Skeletal muscle cell (primary cell): ENCODE measurements around the gene FAM234B.

Experiments
- DNase-seq: peaks from one replicate; pipeline ENCODE4 v3.0.0-alpha.2; 2010; ENCODE audit warnings: low read depth
- H3K4me3 ChIP-seq: 2 replicates; pipeline ENCODE4 v1.5.1; 2011; ENCODE audit warnings: low read depth, mild to moderate bottlenecking, control low read depth, low read length, moderate library complexity

The FAM234B gene

DNA sequence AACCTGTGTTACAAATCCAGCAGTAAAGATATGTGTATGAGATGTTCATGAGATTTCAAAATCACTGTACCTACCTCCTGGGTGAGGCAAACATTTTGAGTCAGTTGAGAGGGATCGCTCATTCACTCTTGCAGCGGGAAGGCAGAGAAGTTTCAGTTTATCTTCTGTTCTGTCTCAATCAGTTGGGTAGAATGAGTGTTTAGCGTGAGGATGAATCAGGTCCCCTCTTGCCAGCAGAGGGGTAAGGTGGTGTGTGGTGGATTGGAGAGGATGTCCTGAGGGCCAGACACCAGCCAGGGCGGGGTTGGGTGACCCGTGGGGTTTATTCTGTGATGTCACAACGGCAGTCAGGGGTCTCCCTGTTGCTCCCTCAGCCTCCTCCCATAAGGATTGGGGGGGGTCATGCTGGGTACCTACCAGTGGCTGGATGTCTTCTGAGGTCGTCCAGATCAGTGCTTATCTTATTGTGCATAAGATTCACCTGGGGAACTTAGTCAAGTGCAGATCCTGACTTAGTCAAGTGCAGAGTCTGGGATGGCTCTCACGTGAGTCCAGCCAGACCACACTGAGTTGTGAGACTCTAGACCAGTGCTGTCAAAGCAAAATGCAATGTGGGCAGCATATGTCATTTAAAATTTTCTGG is 59.3 kb downstream of the FAM234B start, which contains the start of gene GSG1:
Gene GSG1, minus strand, starts transcription at position 277 of the 643 bp plus-strand sequence. Its CDS starts 155 bp downstream, at position 122.
- H3K4me3 ChIP-seq: no peak within 1 kb of the TSS

DNA sequence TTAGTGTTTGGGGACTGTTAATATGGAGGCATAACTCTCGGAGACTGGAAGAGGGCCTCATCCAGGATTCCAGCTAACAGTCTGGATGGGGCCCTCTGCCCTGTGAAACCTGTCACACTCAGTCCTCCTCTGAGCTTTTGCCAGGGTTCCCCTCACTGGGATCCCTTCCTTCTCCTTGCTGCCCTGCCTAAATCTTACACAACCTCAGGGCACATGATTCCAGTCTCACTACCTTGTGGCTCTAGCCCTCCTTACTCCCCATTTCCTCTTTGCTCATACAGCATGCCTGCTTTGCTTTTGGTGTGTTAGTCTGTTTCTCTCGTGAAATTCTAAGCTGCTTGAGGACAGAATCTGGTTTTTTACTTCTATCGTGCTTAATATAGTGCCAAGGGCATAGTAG is 60.2 kb downstream of the FAM234B start:
- no peak for DNase-seq
- no peak overlapping the region for H3K4me3 ChIP-seq

More for the DNA sequence above, 59.3 kb downstream of the FAM234B start, which contains the start of gene GSG1:
- DNase-seq: no peak

DNA sequence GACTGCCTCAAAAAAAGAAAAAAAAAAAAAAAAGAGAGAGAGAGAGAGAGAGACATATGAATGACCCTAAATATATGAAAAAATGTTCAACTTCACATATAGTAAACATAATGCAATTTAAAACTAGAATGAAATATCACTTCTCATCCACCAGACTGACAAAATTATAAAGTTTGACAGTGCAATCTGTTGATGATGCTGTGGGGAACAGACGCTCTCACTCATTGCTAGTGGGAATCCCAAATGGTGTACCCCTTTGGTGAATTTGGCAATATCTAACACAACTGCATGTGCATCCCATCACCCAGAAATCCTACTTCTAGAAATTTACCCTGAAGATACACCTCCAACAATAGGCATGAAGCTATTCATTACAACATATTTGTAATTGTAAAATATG is 61.6 kb downstream of the FAM234B start:
- no peak for DNase-seq
- H3K4me3 ChIP-seq: no peak overlapping the region

DNA sequence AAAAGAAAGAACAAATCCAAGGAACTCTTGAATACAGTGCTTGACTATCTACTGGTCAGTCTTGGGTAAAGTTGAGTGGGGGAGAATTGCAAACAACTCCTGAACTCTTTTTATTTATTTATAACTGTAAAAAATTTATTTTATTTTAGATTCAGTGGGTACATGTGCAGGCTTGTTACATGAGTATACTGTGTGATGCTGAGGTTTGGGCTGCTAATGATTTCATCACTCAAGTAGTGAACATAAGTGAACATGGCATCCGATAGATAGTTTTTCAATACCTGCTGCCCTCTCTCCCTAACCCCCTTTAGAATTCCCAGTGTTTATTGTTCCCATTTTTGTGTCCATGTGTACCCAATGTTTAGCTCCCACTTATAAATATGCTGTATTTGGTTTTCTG is 62.5 kb downstream of the FAM234B start:
- H3K4me3 ChIP-seq: no peak overlapping the region
- DNase-seq: no peak

DNA sequence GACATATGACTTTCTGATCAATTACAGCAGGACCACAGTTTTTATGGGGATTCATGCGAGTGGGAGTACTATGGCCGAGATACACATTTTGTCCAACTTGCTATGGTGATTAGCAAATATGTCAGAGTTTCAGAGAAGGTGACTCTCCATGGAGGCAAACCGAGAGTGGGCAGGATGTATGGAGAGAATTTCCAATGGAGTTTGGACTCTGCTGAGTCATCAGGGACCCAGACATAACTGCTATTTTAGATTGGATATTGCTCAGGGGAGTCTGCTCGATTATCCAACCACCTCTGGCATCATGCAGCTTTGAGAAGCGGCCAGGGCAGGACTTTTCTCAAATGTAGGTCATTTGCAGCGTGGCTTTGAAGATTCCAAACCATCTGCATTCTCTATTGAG is 68.8 kb downstream of the FAM234B start:
- no peak for DNase-seq

DNA sequence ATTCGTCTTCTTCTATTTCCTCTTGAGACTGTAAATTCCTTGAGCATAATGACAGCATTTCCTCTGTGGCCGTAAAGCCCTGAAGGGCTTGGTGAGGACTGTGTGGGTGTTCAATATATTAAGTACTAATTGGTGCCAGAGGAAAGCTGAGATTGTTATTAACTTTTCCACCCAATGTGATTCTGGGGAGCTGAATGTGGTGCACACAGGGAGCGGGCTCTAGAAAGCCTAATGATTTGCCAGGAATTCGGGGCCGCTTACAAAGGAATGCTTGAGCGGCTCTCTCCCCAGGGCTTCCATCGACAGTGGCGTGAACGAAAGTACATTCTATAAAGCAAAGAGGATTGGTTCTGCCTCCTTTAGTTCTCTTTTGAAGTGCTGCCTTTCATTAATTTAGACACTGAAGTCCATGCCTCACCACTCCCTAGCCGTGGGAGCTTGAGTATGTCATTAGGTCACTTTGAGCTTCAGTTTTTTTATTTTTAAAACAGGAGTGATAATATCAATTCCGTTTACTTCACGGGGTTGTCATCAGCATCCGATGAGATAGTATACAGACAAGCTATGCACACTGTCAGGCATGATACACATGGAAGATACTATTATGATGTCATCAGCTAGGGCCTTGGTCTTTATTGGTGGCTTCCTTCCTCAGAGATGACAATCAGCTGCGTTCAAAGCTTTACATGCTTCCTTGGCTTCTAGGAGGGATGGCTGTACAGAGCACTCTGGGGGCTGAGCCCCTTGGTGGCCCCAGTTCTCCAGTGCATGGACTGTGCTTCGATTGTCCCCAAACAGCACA is 70.3 kb downstream of the FAM234B start:
- no peak overlapping the region for H3K4me3 ChIP-seq
- DNase-seq: no peak

More for the DNA sequence above, 68.8 kb downstream of the FAM234B start:
- H3K4me3 ChIP-seq: no peak overlapping the region

DNA sequence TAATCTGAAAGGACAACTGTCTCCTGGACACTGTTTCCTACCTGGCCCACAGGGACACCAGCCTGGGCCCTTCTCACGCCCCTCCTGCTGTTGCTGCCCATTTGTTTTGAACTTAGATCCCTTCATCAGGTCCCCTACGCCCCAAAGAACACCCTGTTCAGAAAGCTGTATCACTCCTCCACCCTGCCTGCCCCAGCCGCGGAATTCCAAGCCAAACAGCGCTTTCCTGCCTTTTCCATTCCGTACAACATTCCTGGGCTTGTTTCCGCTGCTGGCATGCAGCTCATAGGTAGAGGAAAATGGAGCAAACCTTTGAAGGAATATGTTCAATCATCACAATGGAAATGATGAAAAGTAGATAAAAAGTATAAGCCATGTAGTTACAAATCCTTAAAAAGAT is 72.1 kb downstream of the FAM234B start:
- H3K4me3 ChIP-seq: no peak overlapping the region

DNA sequence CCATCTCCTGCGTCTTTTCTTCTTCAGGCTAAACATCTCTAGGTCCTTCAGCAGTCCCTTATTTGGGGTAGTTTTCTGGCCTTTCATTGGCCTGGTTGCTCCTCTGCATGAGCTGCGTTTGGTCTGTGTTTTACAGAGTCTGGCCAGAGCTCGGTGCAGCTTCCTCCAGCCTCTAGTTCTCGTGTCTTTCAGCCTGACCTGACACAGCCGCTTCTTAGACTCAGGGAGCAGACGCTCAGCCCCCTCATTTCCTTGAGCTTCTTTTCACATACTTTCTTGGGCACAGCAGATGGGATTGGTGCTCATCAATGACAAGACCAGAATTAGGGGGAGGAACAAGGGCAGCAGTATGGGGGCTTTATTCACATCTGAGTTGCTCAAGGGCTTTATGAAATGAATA is 72.8 kb downstream of the FAM234B start:
- no peak for DNase-seq
- no peak overlapping the region for H3K4me3 ChIP-seq

More for the DNA sequence above, 72.1 kb downstream of the FAM234B start:
- no peak for DNase-seq

DNA sequence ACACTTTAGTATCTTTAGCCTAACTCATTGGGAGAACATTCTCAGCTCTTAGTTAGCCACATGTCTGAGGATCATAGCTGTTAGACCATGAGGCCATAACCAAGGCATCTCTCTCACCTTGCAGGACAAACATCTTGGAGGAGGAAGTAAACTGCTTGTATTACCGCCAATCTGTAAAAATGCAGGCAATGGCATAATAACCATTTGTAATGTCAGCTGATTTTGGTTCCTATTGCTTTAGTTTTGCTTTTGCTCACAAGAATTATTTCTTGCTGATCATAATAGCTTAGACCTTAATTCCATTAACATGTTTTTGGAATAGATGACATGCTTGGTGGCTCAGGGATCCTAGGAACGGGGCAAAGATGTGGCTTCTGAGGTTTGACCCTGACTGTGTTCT is 75.6 kb downstream of the FAM234B start:
- no peak overlapping the region for H3K4me3 ChIP-seq
- no peak for DNase-seq

DNA sequence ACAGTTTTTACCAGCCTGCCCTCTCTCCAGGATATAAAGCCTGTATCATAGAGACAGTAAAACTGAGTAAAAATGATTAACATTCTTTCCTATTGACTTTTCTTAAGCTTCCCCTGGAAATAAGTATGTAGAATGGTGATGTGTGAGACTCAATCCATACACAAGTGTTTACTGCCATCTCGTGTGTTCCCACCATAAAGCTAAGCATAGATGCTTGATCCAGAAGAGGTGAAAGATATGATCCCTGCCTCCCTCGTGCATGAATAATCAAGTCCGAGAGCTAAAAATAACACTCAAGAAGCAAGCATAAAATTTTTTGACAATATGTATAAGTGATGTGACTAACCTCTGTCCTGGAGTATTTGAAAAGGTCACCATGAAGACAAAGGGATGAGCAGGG is 76.2 kb downstream of the FAM234B start:
- H3K4me3 ChIP-seq: no peak overlapping the region
- no peak for DNase-seq

DNA sequence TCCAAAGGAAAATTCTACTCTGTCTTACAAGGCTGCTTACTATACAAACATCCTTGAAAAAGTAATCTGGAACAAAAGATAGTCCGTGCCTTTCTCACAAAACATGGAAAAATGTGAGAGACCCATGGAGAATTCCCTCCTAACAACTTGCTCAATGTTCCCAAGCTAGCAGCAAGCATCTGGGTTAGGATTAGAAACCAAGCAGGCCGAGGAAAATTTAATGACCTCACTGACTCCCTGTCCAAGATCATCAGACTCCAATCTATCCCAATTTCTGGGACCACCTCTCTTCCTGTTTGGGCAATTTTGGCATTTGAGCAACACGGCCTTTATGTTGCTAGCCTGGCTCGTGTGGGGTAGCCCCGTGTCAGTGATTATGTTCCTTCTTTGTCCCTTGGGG is 77.4 kb downstream of the FAM234B start:
- DNase-seq: no peak
- H3K4me3 ChIP-seq: no peak overlapping the region

DNA sequence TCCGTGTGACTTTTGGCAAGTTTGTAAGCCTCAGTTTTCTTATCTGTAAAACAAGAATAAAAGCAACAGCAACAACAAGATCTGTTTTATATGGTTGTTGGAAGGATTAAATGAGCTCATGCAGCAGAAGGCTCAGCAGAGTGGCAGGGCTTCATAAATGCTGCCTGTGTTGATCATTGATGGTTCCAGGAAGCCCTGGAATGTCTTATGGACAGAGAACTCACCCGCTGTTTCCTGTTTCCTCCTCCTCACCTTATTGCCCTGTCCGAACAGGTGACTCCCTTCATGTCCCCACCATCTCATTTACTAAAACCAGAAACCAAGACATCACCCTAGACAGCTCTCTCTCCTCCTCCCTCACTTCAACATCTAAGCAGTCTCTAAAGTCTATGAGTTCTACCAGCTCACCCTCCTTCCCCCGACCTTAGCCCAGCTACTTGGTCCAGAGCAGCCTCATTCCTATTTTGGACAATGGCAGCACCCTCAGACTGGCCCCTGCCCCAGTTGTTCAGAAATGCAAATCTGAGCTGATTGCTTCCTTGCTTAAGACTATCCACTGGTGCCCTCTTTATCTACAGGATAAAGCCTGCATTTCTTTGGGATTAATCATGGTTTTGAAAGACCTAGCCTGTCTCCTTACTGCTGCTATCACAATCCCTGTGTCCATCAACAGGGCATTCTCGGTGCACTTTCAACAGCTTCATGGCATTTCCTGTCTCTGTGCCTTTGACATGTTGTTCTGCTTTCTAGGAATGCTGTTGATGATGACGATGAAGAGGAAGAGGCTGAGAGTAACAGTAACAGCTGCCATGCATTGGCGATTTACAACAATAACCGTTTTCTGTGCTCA is 80.7 kb downstream of the FAM234B start:
- DNase-seq: no peak
- H3K4me3 ChIP-seq: no peak overlapping the region

DNA sequence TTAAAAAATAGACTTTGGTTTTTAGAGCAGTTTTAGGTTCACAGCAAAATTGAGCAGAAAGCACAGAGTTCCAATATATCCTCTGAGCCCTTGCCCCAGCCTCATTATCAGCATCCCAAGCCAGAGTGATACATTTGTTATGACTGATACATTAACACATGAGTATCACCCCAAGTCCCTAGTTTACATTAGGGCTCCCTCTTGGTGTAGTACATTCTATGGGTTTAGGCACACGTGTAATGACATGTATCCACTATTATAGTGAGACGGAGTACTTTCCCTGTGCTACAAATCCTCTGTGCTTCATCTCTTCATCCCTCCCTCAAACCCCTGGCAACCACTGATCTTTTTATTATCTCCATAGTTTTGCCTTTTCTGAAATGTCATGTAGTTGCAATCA is 81.8 kb downstream of the FAM234B start:
- no peak overlapping the region for H3K4me3 ChIP-seq
- DNase-seq: no peak

DNA sequence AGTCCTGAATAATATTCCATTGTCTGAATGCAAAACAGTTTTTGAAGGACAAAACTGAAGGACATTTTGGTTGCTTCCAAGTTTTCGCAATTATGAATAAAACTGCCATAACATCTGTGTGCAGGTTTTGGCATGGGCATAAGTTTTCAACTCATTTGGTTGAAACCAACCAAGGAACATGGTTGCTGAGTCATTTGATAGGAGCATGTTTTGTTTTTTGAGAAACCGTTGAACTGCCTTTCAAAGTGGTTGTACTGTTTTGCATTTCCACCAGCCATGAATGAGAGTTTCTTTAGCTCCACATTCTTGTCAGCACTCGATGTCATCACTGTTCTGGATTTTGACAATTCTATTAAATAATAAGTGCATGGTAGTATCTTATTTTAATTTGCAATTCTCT is 82.3 kb downstream of the FAM234B start:
- no peak for DNase-seq
- no peak overlapping the region for H3K4me3 ChIP-seq

DNA sequence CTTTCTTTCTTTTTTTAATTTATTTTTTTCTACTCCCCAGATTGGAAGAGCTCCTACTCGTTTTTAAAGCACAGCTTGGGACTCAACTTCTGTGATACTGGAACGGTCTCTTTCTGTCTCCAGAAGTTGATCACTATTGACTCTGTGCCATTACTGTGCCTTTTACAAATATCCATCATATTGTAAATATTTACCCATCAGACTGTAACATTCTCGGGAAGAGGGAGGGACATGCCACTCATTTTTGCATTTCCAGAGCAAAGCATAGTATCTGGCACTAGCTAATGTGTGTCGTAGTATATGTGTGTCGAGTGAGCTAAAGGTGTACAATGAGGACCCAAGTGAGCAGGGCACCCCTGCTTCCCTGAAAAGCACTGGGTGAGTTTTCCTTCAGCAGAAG is 83.3 kb downstream of the FAM234B start:
- no peak overlapping the region for H3K4me3 ChIP-seq
- no peak for DNase-seq

DNA sequence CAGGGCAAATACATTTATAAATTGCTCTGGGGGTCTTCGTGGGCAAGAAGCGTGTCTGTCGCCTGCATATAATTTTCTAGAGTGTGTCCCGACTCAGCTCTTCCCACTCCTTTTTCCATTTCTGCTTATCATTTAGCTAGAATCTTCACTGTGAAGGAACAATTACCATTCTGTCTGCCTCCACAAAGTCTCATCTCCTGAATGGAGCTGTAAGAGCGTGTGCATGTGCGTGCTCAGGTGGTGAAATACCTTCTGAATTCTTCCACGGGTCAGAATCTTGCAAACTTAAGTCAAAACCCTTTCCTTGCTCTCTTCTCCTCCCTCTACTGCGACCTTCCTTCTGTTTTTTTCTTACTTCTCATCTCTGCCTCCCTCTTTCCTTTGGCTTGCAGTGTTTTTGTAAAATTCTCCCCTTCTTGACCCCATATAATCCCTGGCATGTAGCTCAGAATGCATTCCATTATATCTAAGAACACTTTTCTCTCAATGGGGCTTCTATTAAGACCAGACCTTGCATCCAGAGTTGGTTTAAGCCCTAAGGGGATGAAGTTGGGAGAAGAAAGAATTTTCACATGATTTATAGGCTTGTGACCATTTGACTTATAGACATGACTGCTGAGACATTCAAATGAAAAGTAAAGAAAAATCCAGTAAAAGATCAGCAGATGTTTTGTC is 84.2 kb downstream of the FAM234B start:
- H3K4me3 ChIP-seq: no peak overlapping the region
- no peak for DNase-seq

DNA sequence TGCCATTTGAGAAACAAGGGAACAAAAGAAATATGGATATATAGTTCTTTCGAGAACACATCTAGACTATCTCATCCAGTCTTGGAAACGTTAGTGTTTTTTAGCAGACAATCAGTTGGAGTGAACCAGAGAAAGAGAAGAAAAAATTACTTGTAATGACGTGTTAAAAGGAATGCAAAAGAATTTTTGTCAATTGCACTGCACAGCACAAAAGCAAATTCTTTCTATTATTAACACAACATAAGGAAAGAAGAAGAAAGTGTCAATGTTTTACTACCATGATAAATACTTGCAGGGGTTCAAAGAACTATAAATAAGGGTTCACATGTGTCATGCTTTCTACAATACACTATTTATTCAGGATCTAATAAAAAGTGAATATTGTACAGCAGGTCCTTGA is 86.8 kb downstream of the FAM234B start:
- no peak for DNase-seq
- H3K4me3 ChIP-seq: no peak overlapping the region
